GM12878 (cell line): Measurements from ENCODE around the gene OOSP3. TPM values are rescaled to one million over a fixed set of nuclear protein-coding genes. Genes with fewer than 3 reads are reported as not detected.
"Not testable (repeated sequence)": the region's sequence is repeated elsewhere in the genome, so short reads cannot be mapped to it uniquely, and the experiment has no call there.

Experiments
- ATAC-seq: fragments of 200-7000 bp; cut with Tn5 transposase; 3 replicates; pipeline ENCODE4 v1.9.1; 2020; ENCODE audit warnings: mild to moderate bottlenecking, moderate library complexity
- BruUV-seq: library from RNA; stranded (reverse); fragments of 400-500 nt; replicated peaks from 2 replicates; lab custom pipeline; 2021; lab: Mats Ljungman, UMichigan
- CTCF ChIA-PET: fragments of 300-600 bp; sonication (Branson Sonifier 250); formaldehyde crosslinking; extraction: SDS; loops from one replicate; lab custom pipeline; 2021; ENCODE audit warnings: inconsistent platforms; lab: Yijun Ruan, JAX
- POLR2A ChIA-PET: fragments of 350-600 bp; formaldehyde crosslinking; extraction: SDS; loops from one replicate; lab custom pipeline; 2021; ENCODE audit warnings: inconsistent platforms; lab: Charles Lee
- RAD21 ChIA-PET: fragments of 300-600 bp; sonication (Branson Sonifier 250); formaldehyde crosslinking; loops from one replicate; lab custom pipeline; 2023; ENCODE audit warnings: antibody characterized with exemption; ENCODE audit not compliant: unreplicated experiment; lab: Charles Lee
- SMC1A ChIA-PET: fragments of 300-600 bp; sonication (Branson Sonifier 250); formaldehyde crosslinking; loops from one replicate; lab custom pipeline; 2023; ENCODE audit not compliant: unreplicated experiment, uncharacterized antibody; lab: Charles Lee
- DNase-seq: peaks from one replicate; pipeline ENCODE4 v3.0.0-alpha.2; 2011; ENCODE audit warnings: low read depth, low spot score
- FAIRE-seq: peaks from 3 replicates; lab custom pipeline; 2011; peaks lifted over from hg19 to GRCh38; lab: Jason Lieb, UNC
- H2AFZ ChIP-seq: 2 replicates; pipeline ENCODE4 v1.6.0; 2011; ENCODE audit warnings: low read depth, low read length, control low read depth; ENCODE audit not compliant: control insufficient read depth
- H3K27ac ChIP-seq: 2 replicates; pipeline ENCODE4 v1.5.1; 2011; ENCODE audit warnings: control low read depth; ENCODE audit not compliant: control insufficient read depth, insufficient read depth
- H3K27me3 ChIP-seq, 2 experiments: replicated peaks in 1 of 2; 2 replicates each; pipeline versions ENCODE4 v1.6.0 to v1.6.1; 2011; ENCODE audit warnings: low read length in 1 of 2; ENCODE audit not compliant: control insufficient read depth in 2 of 2, insufficient read depth in 2 of 2
- H3K36me3 ChIP-seq, 2 experiments: 2 replicates each; pipeline ENCODE4 v1.5.1; 2011; ENCODE audit warnings: low read length in 1 of 2; ENCODE audit not compliant: control insufficient read depth in 2 of 2, insufficient read depth in 2 of 2
- H3K4me1 ChIP-seq: 2 replicates; pipeline ENCODE4 v1.6.1; 2011; ENCODE audit warnings: mild to moderate bottlenecking, low read length, moderate library complexity, mixed read lengths; ENCODE audit not compliant: control insufficient read depth, insufficient read depth
- H3K4me2 ChIP-seq: 2 replicates; pipeline ENCODE4 v1.6.0; 2011; ENCODE audit warnings: control low read depth; ENCODE audit not compliant: control insufficient read depth, insufficient read depth
- H3K4me3 ChIP-seq: fragments of 200-600 bp; sonication (generic); 2 replicates; pipeline ENCODE4 v1.5.1; 2016
- H3K79me2 ChIP-seq: 2 replicates; pipeline ENCODE4 v1.6.0; 2011; ENCODE audit warnings: low read length; ENCODE audit not compliant: control insufficient read depth, insufficient read depth
- H3K9ac ChIP-seq: 2 replicates; pipeline ENCODE4 v1.8.0; 2011; ENCODE audit warnings: low read length, control low read depth, mixed read lengths; ENCODE audit not compliant: control insufficient read depth, insufficient read depth
- H3K9me3 ChIP-seq: replicated peaks from 3 replicates; pipeline ENCODE4 v1.5.1; 2011; ENCODE audit warnings: mild to moderate bottlenecking, low read length; ENCODE audit not compliant: control insufficient read depth, insufficient read depth
- H4K20me1 ChIP-seq: 2 replicates; pipeline ENCODE4 v1.6.0; 2011; ENCODE audit not compliant: control insufficient read depth, insufficient read depth
- CBX3 ChIP-seq: fragments of 200-600 bp; sonication (generic); IDR thresholded peaks from 2 replicates; pipeline ENCODE4 v1.6.1; 2016; ENCODE audit warnings: low read depth, borderline replicate concordance
- TCF3 ChIP-seq: IDR thresholded peaks from 2 replicates; pipeline ENCODE4 v1.6.1; 2012; ENCODE audit warnings: low read depth, mild to moderate bottlenecking, low read length, borderline replicate concordance; ENCODE audit not compliant: insufficient read depth
- ZNF384 ChIP-seq: IDR thresholded peaks from 2 replicates; pipeline ENCODE4 v1.6.1; 2012; ENCODE audit warnings: low read depth, mild to moderate bottlenecking, low read length, improper control_type of control experiment, borderline replicate concordance
- WGBS: methylation state at CpG from one replicate; pipeline ENCODE4 v1.1.6; 2016; ENCODE audit warnings: low lambda C conversion rate; ENCODE audit not compliant: insufficient replicate concordance, insufficient coverage; ENCODE audit errors: missing lambda C conversion rate; 5-methylcytosine and 5-hydroxymethylcytosine counted together
- in situ Hi-C: fragments of 300-500 bp; cut with MboI; formaldehyde crosslinking; loops from 9 replicates; pipeline ENCODE4 v1.14.3; 2018; ENCODE audit warnings: mixed read lengths
- intact Hi-C: fragments of 100-400 bp; cut with micrococcal nuclease; formaldehyde crosslinking; loops from one replicate; pipeline ENCODE4 v1.14.2; 2022; ENCODE audit not compliant: unreplicated experiment
- polyA plus RNA-seq, 11 experiments: library from polyadenylated mRNA; depleted of rRNA in 4 of 11; unstranded in 6 of 11; stranded (reverse) in 5 of 11; fragments of >200 nt; fragmentation: Nextera tagmentation in 4 of 11; fragmentation: Illumina TruSeq in 1 of 11; extraction: Ambion mirVana in 4 of 11; extraction: Trizol in 1 of 11; gene quantifications; 1 replicate in 1 of 11; 2 replicates in 10 of 11; pipeline versions ENCODE4 v1.2.1 to v1.2.3, GENCODE V29; 2011 to 2016; ENCODE audit warnings: inconsistent platforms in 2 of 11, missing spikeins in 2 of 11, low read depth in 1 of 11
- total RNA-seq, 4 experiments: library from RNA; depleted of rRNA in 3 of 4; stranded (reverse); fragments of >200 nt in 3 of 4; fragmentation: Illumina TruSeq in 1 of 4; extraction: Trizol in 1 of 4; gene quantifications; 2 replicates each; pipeline versions ENCODE4 v1.2.1 to v1.2.3, GENCODE V29; 2013 to 2021
- TF ChIP-seq, protein P1 (sequence below): IDR thresholded peaks from 2 replicates; pipeline ENCODE4 v1.6.1; 2012; ENCODE audit warnings: low read depth, low read length, improper control_type of control experiment
- TF ChIP-seq, protein P2 (sequence below): IDR thresholded peaks from 2 replicates; pipeline ENCODE4 v1.6.1; 2012; ENCODE audit warnings: improper control_type of control experiment, low read depth, low read length; ENCODE audit not compliant: insufficient replicate concordance

Gene OOSP3
- total and polyA plus RNA-seq, 10 of the 15 experiments (the other 5 are each of a cell fraction or from before 2014, with no cell fraction given): 0.07 TPM; not detected in 9

DNA sequence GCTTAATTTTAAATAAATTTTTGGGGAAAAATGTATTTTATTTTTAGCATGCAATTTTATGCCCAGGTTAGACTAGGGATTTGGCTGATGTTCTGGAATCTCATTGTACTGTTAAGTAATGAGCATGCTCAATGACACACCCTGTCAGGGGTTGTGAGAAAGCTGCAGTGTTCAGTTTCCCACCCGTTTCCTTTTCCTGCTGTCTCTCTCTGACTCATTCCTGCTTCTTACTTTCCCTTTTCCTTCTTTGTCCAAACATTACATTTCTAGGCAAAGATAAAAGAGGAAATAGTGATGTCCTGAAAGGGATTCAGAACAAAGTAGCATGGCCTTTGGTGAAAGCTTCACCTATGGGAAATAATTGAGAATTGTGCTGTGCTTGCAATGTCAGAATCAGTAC, 22.7 kb downstream of the OOSP3 start:
- ATAC-seq (no peak), DNase-seq (no peak), FAIRE-seq (no peak)
- Histone ChIP-seq H3K9ac (no peak overlapping the region), H3K4me2 (no peak overlapping the region), H4K20me1 (no peaks in the 10 kb centered on the region), H3K4me1 (no peaks in the 10 kb centered on the region), H3K9me3 (no peaks in the 10 kb centered on the region), H3K36me3 (no peaks in the 10 kb centered on the region), H3K27me3 (no peaks in the 10 kb centered on the region), H3K79me2 (no peaks in the 10 kb centered on the region), H3K4me3 (no peak overlapping the region), H2AFZ (no peak overlapping the region), H3K27ac (no peak overlapping the region)
- intact Hi-C loops (no loop called here), in situ Hi-C loops (no loop called here)
- TF ChIP-seq, protein P1, sequence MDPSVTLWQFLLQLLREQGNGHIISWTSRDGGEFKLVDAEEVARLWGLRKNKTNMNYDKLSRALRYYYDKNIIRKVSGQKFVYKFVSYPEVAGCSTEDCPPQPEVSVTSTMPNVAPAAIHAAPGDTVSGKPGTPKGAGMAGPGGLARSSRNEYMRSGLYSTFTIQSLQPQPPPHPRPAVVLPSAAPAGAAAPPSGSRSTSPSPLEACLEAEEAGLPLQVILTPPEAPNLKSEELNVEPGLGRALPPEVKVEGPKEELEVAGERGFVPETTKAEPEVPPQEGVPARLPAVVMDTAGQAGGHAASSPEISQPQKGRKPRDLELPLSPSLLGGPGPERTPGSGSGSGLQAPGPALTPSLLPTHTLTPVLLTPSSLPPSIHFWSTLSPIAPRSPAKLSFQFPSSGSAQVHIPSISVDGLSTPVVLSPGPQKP: no peak
- TF ChIP-seq, protein P2, sequence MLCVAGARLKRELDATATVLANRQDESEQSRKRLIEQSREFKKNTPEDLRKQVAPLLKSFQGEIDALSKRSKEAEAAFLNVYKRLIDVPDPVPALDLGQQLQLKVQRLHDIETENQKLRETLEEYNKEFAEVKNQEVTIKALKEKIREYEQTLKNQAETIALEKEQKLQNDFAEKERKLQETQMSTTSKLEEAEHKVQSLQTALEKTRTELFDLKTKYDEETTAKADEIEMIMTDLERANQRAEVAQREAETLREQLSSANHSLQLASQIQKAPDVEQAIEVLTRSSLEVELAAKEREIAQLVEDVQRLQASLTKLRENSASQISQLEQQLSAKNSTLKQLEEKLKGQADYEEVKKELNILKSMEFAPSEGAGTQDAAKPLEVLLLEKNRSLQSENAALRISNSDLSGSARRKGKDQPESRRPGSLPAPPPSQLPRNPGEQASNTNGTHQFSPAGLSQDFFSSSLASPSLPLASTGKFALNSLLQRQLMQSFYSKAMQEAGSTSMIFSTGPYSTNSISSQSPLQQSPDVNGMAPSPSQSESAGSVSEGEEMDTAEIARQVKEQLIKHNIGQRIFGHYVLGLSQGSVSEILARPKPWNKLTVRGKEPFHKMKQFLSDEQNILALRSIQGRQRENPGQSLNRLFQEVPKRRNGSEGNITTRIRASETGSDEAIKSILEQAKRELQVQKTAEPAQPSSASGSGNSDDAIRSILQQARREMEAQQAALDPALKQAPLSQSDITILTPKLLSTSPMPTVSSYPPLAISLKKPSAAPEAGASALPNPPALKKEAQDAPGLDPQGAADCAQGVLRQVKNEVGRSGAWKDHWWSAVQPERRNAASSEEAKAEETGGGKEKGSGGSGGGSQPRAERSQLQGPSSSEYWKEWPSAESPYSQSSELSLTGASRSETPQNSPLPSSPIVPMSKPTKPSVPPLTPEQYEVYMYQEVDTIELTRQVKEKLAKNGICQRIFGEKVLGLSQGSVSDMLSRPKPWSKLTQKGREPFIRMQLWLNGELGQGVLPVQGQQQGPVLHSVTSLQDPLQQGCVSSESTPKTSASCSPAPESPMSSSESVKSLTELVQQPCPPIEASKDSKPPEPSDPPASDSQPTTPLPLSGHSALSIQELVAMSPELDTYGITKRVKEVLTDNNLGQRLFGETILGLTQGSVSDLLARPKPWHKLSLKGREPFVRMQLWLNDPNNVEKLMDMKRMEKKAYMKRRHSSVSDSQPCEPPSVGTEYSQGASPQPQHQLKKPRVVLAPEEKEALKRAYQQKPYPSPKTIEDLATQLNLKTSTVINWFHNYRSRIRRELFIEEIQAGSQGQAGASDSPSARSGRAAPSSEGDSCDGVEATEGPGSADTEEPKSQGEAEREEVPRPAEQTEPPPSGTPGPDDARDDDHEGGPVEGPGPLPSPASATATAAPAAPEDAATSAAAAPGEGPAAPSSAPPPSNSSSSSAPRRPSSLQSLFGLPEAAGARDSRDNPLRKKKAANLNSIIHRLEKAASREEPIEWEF: no peak
- TF ChIP-seq ZNF384 (no peak), TCF3 (no peak), CBX3 (no peak)
- CTCF ChIA-PET: interaction anchor here (0.6 kb wide), 1 partner anchor 15 kb away, joined by 3 read pairs; no protein-coding TSS in a partner anchor
- POLR2A ChIA-PET: no interaction called here
- no TSS peak for BruUV-seq
- RAD21 ChIA-PET: no interaction called here
- WGBS: 11% methylated on average over 1 of the region's 1 CpG
- SMC1A ChIA-PET: interaction anchor here (0.7 kb wide), 1 partner anchor 65 kb away, joined by 3 read pairs; no protein-coding TSS in a partner anchor

DNA sequence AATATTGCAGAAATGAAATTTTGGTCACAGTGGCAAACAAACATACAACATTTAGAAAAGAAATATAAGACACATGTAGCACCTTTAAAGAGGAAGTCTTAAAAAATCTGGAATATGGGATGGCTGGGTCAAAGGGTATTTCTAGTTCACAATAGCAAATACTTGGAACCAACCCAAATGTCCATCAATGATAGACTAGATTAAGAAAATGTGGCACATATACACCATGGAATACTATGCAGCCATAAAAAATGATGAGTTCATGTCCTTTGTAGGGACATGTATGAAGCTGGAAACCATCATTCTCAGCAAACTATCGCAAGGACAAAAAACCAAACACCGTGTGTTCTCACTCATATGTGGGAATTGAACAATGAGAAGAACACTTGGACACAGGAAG, 25.0 kb downstream of the OOSP3 start:
- H3K4me2 ChIP-seq, H3K9ac ChIP-seq, RAD21 ChIA-PET, CTCF ChIA-PET, FAIRE-seq, H3K27ac ChIP-seq, ATAC-seq, H3K36me3 ChIP-seq, DNase-seq, POLR2A ChIA-PET, H3K27me3 ChIP-seq, H3K9me3 ChIP-seq, H3K79me2 ChIP-seq, H3K4me3 ChIP-seq, H2AFZ ChIP-seq, intact Hi-C loops, H4K20me1 ChIP-seq, H3K4me1 ChIP-seq, SMC1A ChIA-PET, in situ Hi-C loops, BruUV-seq: not testable (repeated sequence)
- WGBS: 0% methylated on average over 2 of the region's 2 CpGs
